NCI-H2227 treated with DMSO at 0.1 percent for 48 hours (cell line): ENCODE measurements around the gene MMP15.

ENCODE experiments used
- DNase-seq: peaks from one replicate; lab custom pipeline; 2025; lab: John Stamatoyannopoulos, UW

MMP15 gene

DNA sequence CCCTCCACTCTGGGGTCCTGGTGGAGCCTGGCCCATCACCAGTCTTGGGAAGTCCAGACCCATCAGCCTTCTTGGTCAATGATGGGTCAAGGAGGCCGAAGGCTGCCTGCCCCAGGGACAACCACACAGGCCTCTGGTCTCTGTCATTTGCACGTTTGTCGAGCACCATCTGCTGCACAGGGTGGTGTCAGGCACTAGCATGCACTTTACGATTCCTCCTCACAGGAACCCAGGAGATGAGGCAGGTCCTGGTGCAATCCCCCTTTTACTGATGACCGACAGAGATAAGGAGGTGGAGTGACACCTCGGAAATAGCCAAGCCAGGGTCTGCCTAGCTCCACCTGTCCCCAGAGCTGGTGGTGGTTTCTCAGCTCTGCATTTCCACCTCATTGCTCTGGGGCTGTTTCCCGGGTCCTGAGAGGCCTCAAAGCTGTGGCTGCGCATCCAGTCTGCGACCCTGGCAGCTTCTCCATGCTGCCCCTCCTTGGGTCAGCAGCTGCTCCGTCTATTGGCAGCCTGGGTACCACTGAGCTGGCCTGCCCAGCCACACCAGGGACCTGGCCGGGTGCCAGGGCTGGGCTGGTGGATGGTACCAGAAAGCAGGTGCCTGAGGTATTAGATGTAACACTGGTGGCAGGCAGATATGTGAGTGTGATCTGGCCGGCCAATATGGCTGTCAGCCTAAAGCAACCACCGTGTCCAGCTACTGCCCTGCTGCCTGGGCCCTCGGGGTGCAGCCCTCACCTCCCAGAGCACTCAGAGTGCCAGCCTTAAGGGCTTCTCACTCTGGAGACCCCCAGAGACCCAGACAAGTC, 10.0 kb downstream of the MMP15 start:
- DNase-seq: no peak

DNA sequence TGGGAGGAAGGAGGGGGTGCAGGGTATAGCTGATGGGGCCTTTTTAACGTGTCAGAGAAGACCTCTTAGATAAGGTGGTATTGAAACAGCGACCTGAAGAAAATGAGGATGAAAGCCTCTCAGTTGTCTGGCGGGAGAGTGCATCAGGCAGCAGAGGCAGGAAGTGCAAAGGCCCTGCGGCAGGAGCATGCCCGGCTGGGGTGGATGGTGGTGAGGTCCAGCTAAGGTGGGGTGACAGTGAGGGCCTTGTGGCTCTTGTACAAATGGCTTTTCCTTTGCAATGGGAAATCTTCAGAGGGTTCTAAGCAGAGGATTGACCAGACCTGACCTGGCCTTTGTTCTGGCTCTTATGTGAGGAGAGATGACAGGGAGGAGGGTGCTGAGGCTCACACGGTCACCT, 11.4 kb downstream of the MMP15 start:
- DNase-seq: no peak

- no peak for DNase-seq
Observed at GRCh38 chr16:58037365-58038057, 12.0 kb downstream of the MMP15 start.

DNA sequence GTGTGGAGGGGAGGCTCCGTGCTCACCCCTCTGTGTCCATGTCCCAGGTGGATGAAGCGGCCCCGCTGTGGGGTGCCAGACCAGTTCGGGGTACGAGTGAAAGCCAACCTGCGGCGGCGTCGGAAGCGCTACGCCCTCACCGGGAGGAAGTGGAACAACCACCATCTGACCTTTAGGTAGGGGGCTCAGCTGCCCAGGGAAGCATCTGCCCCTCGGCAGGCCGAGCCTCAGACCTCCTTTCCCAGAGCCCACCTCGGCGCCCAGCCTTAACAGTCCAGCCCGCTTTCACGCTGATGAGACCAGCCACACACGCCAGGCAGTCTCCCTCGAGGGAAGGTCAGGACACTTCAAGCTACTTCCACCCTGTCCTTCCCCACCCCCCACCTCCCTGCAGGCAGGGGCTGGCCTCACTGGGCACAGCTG, 12.7 kb downstream of the MMP15 start:
- DNase-seq: no peak

- no peak for DNase-seq
Observed at GRCh38 chr16:58039829-58040495, 14.4 kb downstream of the MMP15 start.

- DNase-seq: no peak
Observed at GRCh38 chr16:58040496-58040846, 14.9 kb downstream of the MMP15 start.

DNA sequence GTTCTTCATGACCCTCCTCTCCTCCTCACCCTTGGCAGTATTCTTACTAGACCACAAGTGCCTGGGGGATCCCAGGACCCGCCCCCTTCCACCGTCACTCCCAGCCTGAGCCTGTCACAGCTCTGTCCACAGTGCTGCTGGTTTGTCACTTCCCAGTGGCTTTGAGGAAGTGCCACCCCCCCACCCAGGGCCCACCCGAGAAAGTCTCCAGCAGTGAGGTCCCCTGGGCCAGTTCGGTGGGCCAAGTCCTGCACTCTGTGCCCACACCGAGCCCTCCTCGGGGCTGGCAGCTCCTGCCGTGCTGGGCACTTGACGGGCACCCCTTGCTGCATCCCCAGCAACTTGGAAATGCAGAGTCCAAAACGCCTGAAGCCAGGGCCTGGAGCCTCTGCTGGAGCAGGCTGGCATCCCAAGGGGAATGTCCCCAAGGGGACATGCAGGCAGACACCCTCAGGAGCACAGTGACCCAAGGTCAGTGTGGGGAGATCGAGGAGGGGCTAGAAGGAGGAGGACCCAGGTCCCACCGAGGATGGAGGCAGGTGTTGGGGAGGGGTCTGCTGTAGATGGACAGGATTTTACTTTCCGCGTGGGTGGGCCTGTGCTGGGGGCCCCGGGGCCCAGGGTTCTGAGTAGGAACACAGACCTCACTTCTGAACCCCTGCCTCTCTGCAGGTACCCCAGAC, 15.5 kb downstream of the MMP15 start:
- no peak for DNase-seq

DNA sequence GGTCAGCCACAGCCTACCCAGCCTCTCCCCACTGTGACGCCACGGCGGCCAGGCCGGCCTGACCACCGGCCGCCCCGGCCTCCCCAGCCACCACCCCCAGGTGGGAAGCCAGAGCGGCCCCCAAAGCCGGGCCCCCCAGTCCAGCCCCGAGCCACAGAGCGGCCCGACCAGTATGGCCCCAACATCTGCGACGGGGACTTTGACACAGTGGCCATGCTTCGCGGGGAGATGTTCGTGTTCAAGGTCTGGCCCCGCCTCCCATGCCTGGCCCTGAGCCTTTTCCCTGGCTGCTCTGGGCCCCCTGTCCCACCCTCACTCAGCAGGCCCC, 16.0 kb downstream of the MMP15 start:
- DNase-seq: no peak

GRCh38 chr16:58042001-58042885, 16.7 kb downstream of the MMP15 start:
- DNase-seq: no peak

GRCh38 chr16:58042886-58043515, 17.4 kb downstream of the MMP15 start:
- DNase-seq: no peak

- no peak for DNase-seq
Observed at GRCh38 chr16:58043571-58044155, 18.1 kb downstream of the MMP15 start.

DNA sequence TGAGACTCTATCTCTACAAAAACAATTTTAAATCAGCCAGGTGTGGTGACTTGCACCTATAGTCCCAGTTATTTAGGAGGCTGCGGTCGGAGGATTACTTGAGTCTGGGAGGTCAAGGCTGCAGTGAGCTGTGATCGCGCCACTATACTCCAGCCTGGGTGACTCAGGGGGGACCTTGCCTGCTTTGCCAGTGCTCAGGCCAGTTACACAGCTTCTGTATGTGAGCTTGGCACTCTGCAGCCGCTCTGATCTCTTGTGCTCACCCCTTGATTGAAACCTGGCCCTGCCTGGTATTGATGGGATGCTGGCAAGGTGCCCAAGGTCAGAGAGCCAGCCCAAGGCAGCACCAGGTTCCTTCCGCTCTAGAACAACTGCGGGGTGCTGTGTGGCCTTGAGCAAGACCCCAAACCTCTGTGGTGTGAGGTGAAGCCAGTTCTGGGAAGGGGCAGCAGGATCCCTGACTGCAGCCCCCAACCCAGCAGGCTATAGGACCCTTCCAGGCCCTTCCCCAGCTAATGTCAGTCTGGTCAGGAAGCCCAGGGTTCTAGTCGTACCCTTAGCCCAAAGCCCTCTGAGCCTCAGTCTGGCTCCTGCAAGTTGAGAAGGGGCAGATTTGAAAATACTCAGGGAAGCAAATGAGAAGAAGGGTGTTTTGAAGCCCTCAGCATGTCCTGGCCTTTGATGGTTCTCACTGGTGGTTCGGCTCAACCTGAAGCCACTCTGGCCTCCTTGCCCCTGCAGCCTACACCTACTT, 18.9 kb downstream of the MMP15 start:
- no peak for DNase-seq

GRCh38 chr16:58045096-58045495, 19.5 kb downstream of the MMP15 start:
- DNase-seq: no peak

DNA sequence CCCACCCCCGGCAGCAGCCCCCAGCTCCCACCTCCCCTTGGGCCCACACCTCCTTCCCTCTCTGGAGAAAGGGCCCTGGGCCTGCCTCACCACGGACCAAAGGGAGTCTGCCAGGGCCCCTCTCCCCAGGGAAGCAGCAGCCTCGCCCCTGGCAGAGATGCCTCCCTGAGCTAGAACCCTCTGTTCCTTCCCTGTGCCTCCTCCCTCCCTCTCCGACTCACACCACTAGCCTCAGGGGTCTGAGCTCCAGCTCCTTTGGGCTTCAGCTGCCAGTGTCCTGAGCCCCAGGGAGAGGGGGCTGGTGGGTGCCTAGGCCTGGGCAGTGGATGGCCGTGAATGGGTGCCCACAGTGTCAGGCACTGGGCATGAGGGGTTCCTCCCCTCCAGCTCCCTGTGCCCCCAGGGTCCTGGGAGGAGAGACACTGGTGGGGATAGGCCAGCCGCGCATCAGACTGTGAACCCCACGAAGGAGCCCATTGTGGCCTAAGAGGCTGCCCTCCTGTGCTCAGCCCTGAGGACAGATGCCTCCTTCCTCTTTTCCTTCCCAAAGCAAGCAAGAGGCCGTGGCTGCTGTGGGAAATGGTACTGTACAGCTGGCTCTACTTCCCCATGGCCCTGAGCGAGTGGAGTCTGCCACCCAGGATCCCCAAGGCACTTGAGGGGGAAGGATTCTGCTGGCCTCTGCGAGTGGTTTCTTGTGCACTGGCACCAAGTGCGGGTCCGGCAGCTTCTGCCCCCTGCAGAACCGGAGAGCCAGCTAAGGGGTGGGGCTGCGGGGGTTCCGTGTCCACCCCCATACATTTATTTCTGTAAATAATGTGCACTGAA, 20.7 kb downstream of the MMP15 start:
- no peak for DNase-seq

- DNase-seq: no peak
Observed at GRCh38 chr16:58046936-58047335, 21.4 kb downstream of the MMP15 start.

DNA sequence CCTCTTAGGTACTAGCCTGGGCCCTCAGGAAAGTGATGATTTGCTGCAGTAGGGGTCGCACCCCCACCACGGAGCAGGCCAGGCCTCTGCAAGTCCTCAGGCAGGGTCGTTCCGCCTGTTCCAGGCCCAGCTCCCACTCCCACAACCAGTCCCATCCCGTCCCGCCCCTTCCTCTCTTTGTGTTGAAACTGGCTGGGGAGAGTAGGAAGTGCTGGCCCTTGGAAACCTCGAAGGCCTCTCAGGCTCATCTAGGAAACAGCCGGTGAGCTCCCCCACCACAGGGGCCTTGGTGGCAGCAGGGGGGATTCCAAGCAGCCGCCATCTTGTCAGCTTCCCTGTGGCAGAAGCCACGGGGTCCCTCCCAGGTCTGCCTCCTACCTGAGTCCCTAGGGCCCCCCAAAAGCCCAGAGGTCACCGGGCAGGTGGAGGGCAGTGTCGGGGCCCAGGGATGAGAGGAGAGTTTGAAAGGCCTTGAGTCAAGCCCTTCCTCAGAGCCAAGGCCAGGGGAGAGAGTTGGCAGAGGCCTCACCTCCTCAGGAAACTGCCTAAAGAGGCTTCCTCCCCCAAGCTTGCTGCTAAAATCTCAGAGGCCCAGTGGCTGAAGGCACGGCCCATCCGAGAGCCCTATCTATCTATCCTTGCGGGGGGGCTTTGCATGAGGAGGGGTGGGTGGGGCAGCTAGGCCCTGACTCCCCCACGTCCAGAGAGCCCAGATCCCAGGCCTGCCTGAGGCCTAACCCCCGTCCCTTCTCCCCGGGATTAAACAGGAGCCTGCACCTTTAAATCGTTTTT, 22.2 kb downstream of the MMP15 start:
- no peak for DNase-seq

DNA sequence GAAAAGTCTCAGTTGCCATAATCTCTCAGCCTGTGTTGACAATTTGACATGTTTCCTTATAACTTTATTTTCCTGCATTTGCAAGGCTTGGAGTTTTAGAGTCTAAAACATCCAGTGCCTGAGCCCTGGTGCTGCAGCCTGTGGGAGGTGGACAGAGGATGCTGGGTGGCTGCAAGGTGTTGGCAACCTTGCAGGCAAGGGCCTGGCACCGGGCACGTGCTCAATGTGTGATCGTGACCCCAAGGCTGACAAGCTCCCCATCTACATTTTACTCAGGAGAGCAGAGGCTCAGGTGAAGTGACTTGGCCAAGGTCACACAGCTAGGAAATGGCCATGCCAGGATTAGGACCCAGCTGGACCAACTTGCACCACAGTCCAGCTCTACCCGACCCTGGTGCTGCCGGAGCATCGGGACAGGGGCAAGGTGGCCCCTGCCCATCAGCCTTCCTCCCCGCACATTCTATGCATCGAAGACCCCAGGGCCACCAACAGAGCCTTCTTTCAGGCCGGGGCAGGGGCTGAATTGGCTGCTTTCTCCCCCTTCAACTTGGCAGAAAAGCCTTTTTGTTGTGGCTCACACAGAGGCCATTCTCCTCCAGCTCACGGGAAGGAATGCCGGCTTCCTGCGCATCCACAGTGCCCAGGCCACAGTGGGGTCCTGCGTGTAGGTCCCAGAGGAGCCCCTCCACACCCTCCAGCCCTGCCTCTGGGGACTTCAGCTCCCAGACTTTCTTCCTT, 23.1 kb downstream of the MMP15 start:
- no peak for DNase-seq
